H9 (cell line): ENCODE data around the gene MALAT1. TPM values are rescaled to one million over a fixed set of nuclear protein-coding genes. Genes with fewer than 3 reads are reported as not detected.

ENCODE experiments used
- DNase-seq: peaks from one replicate; pipeline ENCODE4 v3.0.0-alpha.2; 2017
- H2AFZ ChIP-seq: one replicate; pipeline ENCODE4 v1.6.1; 2013; ENCODE audit warnings: mild to moderate bottlenecking, low read length, control low read depth, moderate library complexity
- H2AK5ac ChIP-seq: 2 replicates; pipeline ENCODE4 v1.6.1; 2013; ENCODE audit warnings: low read length, control low read depth, mixed read lengths; ENCODE audit not compliant: insufficient read length
- H2BK120ac ChIP-seq: one replicate; pipeline ENCODE4 v1.6.1; 2013; ENCODE audit warnings: low read depth, mild to moderate bottlenecking, low read length, control low read depth, inconsistent platforms; ENCODE audit not compliant: poor library complexity, severe bottlenecking
- H2BK12ac ChIP-seq: 2 replicates; pipeline ENCODE4 v1.6.1; 2013; ENCODE audit warnings: low read length, control low read depth, mixed read lengths, low read depth; ENCODE audit not compliant: insufficient read length
- H2BK15ac ChIP-seq: 2 replicates; pipeline ENCODE4 v1.6.1; 2013; ENCODE audit warnings: low read depth, low read length, control low read depth
- H2BK20ac ChIP-seq: one replicate; pipeline ENCODE4 v1.6.1; 2013; ENCODE audit warnings: low read depth, mild to moderate bottlenecking, low read length, control low read depth, inconsistent platforms; ENCODE audit not compliant: poor library complexity, severe bottlenecking
- H2BK5ac ChIP-seq: 2 replicates; pipeline ENCODE4 v1.6.1; 2013; ENCODE audit warnings: low read length, control low read depth, mixed read lengths; ENCODE audit not compliant: insufficient read length
- H3K14ac ChIP-seq: 2 replicates; pipeline ENCODE4 v1.6.1; 2013; ENCODE audit warnings: low read length, control low read depth; ENCODE audit not compliant: insufficient read depth
- H3K18ac ChIP-seq: 2 replicates; pipeline ENCODE4 v1.6.1; 2013; ENCODE audit warnings: low read depth, mild to moderate bottlenecking, mixed read lengths, low read length, control low read depth; ENCODE audit not compliant: insufficient read length
- H3K23ac ChIP-seq: 2 replicates; pipeline ENCODE4 v1.6.1; 2013; ENCODE audit warnings: low read length, control low read depth, mixed read lengths, low read depth; ENCODE audit not compliant: insufficient read length
- H3K23me2 ChIP-seq: 2 replicates; pipeline ENCODE4 v1.6.1; 2013; ENCODE audit warnings: low read depth, mild to moderate bottlenecking, mixed read lengths, low read length, control low read depth; ENCODE audit not compliant: insufficient read length, poor library complexity, severe bottlenecking
- H3K27ac ChIP-seq: 2 replicates; pipeline ENCODE4 v1.5.1; 2013; ENCODE audit warnings: low read length, control low read depth, mixed read lengths, low read depth; ENCODE audit not compliant: insufficient read length
- H3K27me3 ChIP-seq: 2 replicates; pipeline ENCODE4 v1.6.1; 2013; ENCODE audit warnings: low read length, control low read depth, inconsistent platforms; ENCODE audit not compliant: insufficient read depth
- H3K4ac ChIP-seq: 2 replicates; pipeline ENCODE4 v1.6.1; 2013; ENCODE audit warnings: low read depth, mild to moderate bottlenecking, control low read depth, inconsistent platforms, low read length, moderate library complexity
- H3K4me1 ChIP-seq: 2 replicates; pipeline ENCODE4 v1.6.1; 2013; ENCODE audit warnings: low read length, control low read depth, inconsistent platforms; ENCODE audit not compliant: insufficient read depth
- H3K4me2 ChIP-seq: 2 replicates; pipeline ENCODE4 v1.6.1; 2013; ENCODE audit warnings: low read length, control low read depth, mixed read lengths; ENCODE audit not compliant: insufficient read length, insufficient read depth
- H3K56ac ChIP-seq: 2 replicates; pipeline ENCODE4 v1.6.1; 2013; ENCODE audit warnings: low read depth, mild to moderate bottlenecking, mixed read lengths, low read length, control low read depth; ENCODE audit not compliant: insufficient read length
- H3K79me1 ChIP-seq: 2 replicates; pipeline ENCODE4 v1.6.1; 2013; ENCODE audit warnings: low read depth, mild to moderate bottlenecking, moderate library complexity, low read length, control low read depth, inconsistent platforms; ENCODE audit not compliant: insufficient read depth, poor library complexity, severe bottlenecking
- H3K79me2 ChIP-seq: 2 replicates; pipeline ENCODE4 v1.6.1; 2013; ENCODE audit warnings: low read length, control low read depth, inconsistent platforms; ENCODE audit not compliant: insufficient read depth
- H3K9ac ChIP-seq: 2 replicates; pipeline ENCODE4 v1.6.1; 2013; ENCODE audit warnings: low read length, control low read depth, mixed read lengths; ENCODE audit not compliant: insufficient read length; ENCODE audit errors: extremely low read depth
- H3K9me3 ChIP-seq: one replicate; pipeline ENCODE4 v1.6.1; 2013; ENCODE audit warnings: low read depth, low read length, inconsistent platforms; ENCODE audit not compliant: control insufficient read depth
- H3T11ph ChIP-seq: one replicate; pipeline ENCODE4 v1.6.1; 2013; ENCODE audit warnings: mild to moderate bottlenecking, low read length, control low read depth, inconsistent platforms
- H4K20me1 ChIP-seq: one replicate; pipeline ENCODE4 v1.6.1; 2013; ENCODE audit not compliant: control insufficient read depth, insufficient read length, insufficient read depth
- H4K5ac ChIP-seq: 2 replicates; pipeline ENCODE4 v1.6.1; 2013; ENCODE audit warnings: low read depth, mild to moderate bottlenecking, mixed read lengths, low read length, control low read depth; ENCODE audit not compliant: insufficient read length
- H4K8ac ChIP-seq: replicated peaks from 2 replicates; pipeline ENCODE4 v1.6.1; 2013; ENCODE audit warnings: low read length, control low read depth, mixed read lengths, low read depth; ENCODE audit not compliant: insufficient read length
- H4K91ac ChIP-seq: 2 replicates; pipeline ENCODE4 v1.6.1; 2013; ENCODE audit warnings: low read depth, mild to moderate bottlenecking, moderate library complexity, mixed read lengths, low read length, control low read depth; ENCODE audit not compliant: insufficient read length
- H3K27ac Mint-ChIP-seq, 3 experiments: 2 replicates in 2 of 3; 3 replicates in 1 of 3; pipeline ENCODE4 v1.8.0; 2020 to 2021; ENCODE audit warnings: mixed read lengths in 3 of 3, mild to moderate bottlenecking in 1 of 3, moderate library complexity in 1 of 3
- H3K27me3 Mint-ChIP-seq: 2 replicates; pipeline ENCODE4 v1.8.0; 2021; ENCODE audit warnings: low read depth, mild to moderate bottlenecking, moderate library complexity, mixed read lengths
- H3K36me3 Mint-ChIP-seq, 3 experiments: 2 replicates in 2 of 3; 3 replicates in 1 of 3; pipeline ENCODE4 v1.8.0; 2020 to 2021; ENCODE audit warnings: low read depth in 3 of 3, mixed read lengths in 3 of 3; ENCODE audit not compliant: insufficient read depth in 1 of 3
- H3K4me1 Mint-ChIP-seq, 2 experiments: 2 replicates each; pipeline ENCODE4 v1.8.0; 2020; ENCODE audit warnings: mixed read lengths in 2 of 2
- H3K4me3 Mint-ChIP-seq, 2 experiments: 2 replicates in 1 of 2; 3 replicates in 1 of 2; pipeline ENCODE4 v1.8.0; 2020 to 2021; ENCODE audit warnings: mild to moderate bottlenecking in 2 of 2, mixed read lengths in 2 of 2, moderate library complexity in 1 of 2
- H3K9me3 Mint-ChIP-seq, 2 experiments: 2 replicates in 1 of 2; 3 replicates in 1 of 2; pipeline ENCODE4 v1.8.0; 2020; ENCODE audit warnings: mild to moderate bottlenecking in 2 of 2, mixed read lengths in 2 of 2, moderate library complexity in 1 of 2
- WGBS: extraction: QIAGEN DNeasy Blood & Tissue Kit; methylation state at CpG from one replicate; pipeline ENCODE4 v1.1.7; 2013; ENCODE audit warnings: missing lambda C conversion rate, low lambda C conversion rate, mixed read lengths; ENCODE audit not compliant: insufficient read length; ENCODE audit errors: extremely low coverage; 5-methylcytosine and 5-hydroxymethylcytosine counted together
- total RNA-seq: library from RNA; stranded (reverse); gene quantifications from 2 replicates; pipeline ENCODE4 v1.2.1, GENCODE V29; 2021
- TF ChIP-seq, protein P1 (sequence below): fragments of 200-600 bp; sonication (generic); conservative IDR thresholded peaks from 3 replicates; pipeline ENCODE4 v1.8.0; 2021; ENCODE audit warnings: antibody characterized with exemption, mild to moderate bottlenecking

The MALAT1 gene
- total RNA-seq, 1 experiment from 2014 or later = 1,934 TPM

DNA sequence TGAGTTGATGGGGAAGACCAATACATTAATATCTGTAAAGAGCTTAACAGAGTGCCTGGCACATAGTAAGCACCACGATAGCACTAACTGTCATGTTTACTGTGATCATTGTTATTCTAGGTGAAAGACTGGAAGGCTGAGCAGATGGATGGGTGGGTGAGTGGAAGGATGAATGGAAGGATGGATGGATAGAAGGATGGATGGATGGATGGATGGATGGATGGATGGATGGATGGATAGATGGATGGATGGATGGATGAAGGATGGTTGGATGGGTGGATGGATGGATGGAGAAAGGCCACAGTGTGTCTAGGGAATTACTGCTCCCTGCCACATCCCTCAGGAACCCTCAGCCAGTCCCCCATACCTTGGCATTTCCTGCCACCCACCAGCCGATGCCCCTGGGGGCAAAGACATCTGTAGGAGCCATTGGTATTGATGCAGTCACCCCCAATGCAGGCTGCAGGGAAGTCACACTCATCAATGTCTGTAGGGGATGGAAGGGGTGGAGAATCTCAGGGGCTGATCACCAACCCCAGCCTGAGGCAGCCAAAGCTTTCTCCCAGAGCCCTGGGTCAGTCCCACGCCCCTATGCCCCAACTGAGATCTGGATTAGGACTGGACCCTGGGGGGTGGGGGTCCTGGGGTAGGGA lies 44.0 kb downstream of the MALAT1 start:
- H2AK5ac ChIP-seq = no peak overlapping the region
- Mint-ChIP-seq H3K4me3 (no peak overlapping the region), H3K36me3 (peaks cover 0 to 2% (median 2%) of the 10 kb centered on the region in 3 experiments; a peak in 4 of 7 replicates), H3K27me3 (peaks cover 68% of the 10 kb centered on the region), H3K27ac (no peak overlapping the region), H3K4me1 (peaks cover 10 to 25% of the 10 kb centered on the region in 2 experiments), H3K9me3 (peaks cover 0 to 2% of the 10 kb centered on the region in 2 experiments; a peak in 1 of 5 replicates)
- no peaks in the 10 kb centered on the region for H3K9me3 ChIP-seq
- H3K79me1 ChIP-seq = no peaks in the 10 kb centered on the region
- H3K23ac ChIP-seq = no peak overlapping the region
- no peak overlapping the region for H3K27ac ChIP-seq
- no peak overlapping the region for H3K4ac ChIP-seq
- no peak overlapping the region for H2BK15ac ChIP-seq
- H4K20me1 ChIP-seq = peaks cover 2% of the 10 kb centered on the region
- TF ChIP-seq, protein P1, sequence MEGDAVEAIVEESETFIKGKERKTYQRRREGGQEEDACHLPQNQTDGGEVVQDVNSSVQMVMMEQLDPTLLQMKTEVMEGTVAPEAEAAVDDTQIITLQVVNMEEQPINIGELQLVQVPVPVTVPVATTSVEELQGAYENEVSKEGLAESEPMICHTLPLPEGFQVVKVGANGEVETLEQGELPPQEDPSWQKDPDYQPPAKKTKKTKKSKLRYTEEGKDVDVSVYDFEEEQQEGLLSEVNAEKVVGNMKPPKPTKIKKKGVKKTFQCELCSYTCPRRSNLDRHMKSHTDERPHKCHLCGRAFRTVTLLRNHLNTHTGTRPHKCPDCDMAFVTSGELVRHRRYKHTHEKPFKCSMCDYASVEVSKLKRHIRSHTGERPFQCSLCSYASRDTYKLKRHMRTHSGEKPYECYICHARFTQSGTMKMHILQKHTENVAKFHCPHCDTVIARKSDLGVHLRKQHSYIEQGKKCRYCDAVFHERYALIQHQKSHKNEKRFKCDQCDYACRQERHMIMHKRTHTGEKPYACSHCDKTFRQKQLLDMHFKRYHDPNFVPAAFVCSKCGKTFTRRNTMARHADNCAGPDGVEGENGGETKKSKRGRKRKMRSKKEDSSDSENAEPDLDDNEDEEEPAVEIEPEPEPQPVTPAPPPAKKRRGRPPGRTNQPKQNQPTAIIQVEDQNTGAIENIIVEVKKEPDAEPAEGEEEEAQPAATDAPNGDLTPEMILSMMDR = no peak
- no peak overlapping the region for H2BK5ac ChIP-seq
- H2BK12ac ChIP-seq = no peak overlapping the region
- no peak for DNase-seq
- H3K4me2 ChIP-seq = no peak overlapping the region
- H3K4me1 ChIP-seq = no peaks in the 10 kb centered on the region
- no peaks in the 10 kb centered on the region for H3K79me2 ChIP-seq
- no peak overlapping the region for H3T11ph ChIP-seq
- H3K9ac ChIP-seq = no peak overlapping the region
- peaks cover 4% of the 10 kb centered on the region; the same call in 1 of the 2 replicates for H3K27me3 ChIP-seq
- no peak overlapping the region for H3K14ac ChIP-seq
- H4K5ac ChIP-seq = no peak overlapping the region
- H3K56ac ChIP-seq = no peak overlapping the region
- H2AFZ ChIP-seq = no peak overlapping the region
- no CpG with 5 or more reads among the region's 3 CpGs for WGBS
- H3K23me2 ChIP-seq = peaks cover 16% of the 10 kb centered on the region
- no peak overlapping the region for H3K18ac ChIP-seq
- H4K91ac ChIP-seq = no peak overlapping the region
- H2BK120ac ChIP-seq = no peak overlapping the region
- no peak overlapping the region for H4K8ac ChIP-seq
- H2BK20ac ChIP-seq = no peak overlapping the region
